ENCODE data around the gene SEPTIN2. TPM values are rescaled to one million over a fixed set of nuclear protein-coding genes. Genes with fewer than 3 reads are reported as not detected.

Gene SEPTIN2
- polyA plus RNA-seq, 1 donor (not counting 4 experiments of a cell fraction or from before 2014, with no cell fraction given), result 644 TPM

GRCh38 chr2:241285596-241285995, 30.1 kb upstream of the SEPTIN2 start:
- FAIRE-seq, result no peak
- no peaks in the 10 kb centered on the region for H3K9me3 ChIP-seq (ENCODE audit: control insufficient read depth, low read depth, low read length)
- no peak overlapping the region for H2AFZ ChIP-seq (ENCODE audit: control insufficient read depth, low read length)
- H3K9ac ChIP-seq (ENCODE audit: control insufficient read depth, extremely low read depth, insufficient read depth, low read length), result no peak overlapping the region
- no peaks in the 10 kb centered on the region for H3K27me3 ChIP-seq (ENCODE audit: control insufficient read depth, extremely low read depth, insufficient read depth, low read length)
- no peak overlapping the region for H3K4me3 ChIP-seq (ENCODE audit: control insufficient read depth in 2 of 3, extremely low read depth in 1 of 3, insufficient read depth in 2 of 3, low read depth in 1 of 3, low read length in 3 of 3)
- H4K20me1 ChIP-seq (ENCODE audit: control insufficient read depth, extremely low read depth, insufficient read depth, low read length), result no peaks in the 10 kb centered on the region
- H3K79me2 ChIP-seq (ENCODE audit: control insufficient read depth, insufficient read depth, low read length), result peaks cover 88% of the 10 kb centered on the region
- H3K9me1 ChIP-seq (ENCODE audit: control insufficient read depth, extremely low read depth, insufficient read depth, low read length), result no peaks in the 10 kb centered on the region
- dilution Hi-C loops (cut with MboI; ENCODE audit: extremely low pct_ligation_motif_present, low sequenced_read_pairs), result no loop called here
- no peak for TF ChIP-seq EZH2 (IDR thresholded peaks at IDR 0.05; ENCODE audit: low read length)
- no peak for TF ChIP-seq CTCF (optimal IDR thresholded peaks at IDR 0.05 in 1 of 3, IDR thresholded peaks at IDR 0.05 in 1 of 3, conservative IDR thresholded peaks at IDR 0.05 in 1 of 3; ENCODE audit: extremely low read depth in 1 of 3, insufficient read depth in 2 of 3, low read length in 3 of 3)
- peaks cover 26% of the 10 kb centered on the region for H3K4me1 ChIP-seq (ENCODE audit: control insufficient read depth, extremely low read depth, insufficient read depth, low read length)
- no peak for DNase-seq (ENCODE audit: low read depth, low spot score)
- peaks cover 3 to 14% of the 10 kb centered on the region in 2 experiments for H3K36me3 ChIP-seq (ENCODE audit: control insufficient read depth in 2 of 2, extremely low read depth in 1 of 2, insufficient read depth in 2 of 2, low read length in 2 of 2)
- H3K27ac ChIP-seq (ENCODE audit: control insufficient read depth, insufficient read depth, low read length), result no peak overlapping the region
- H3K4me2 ChIP-seq (ENCODE audit: control insufficient read depth, extremely low read depth, insufficient read depth, low read depth, low read length), result no peak overlapping the region

DNA sequence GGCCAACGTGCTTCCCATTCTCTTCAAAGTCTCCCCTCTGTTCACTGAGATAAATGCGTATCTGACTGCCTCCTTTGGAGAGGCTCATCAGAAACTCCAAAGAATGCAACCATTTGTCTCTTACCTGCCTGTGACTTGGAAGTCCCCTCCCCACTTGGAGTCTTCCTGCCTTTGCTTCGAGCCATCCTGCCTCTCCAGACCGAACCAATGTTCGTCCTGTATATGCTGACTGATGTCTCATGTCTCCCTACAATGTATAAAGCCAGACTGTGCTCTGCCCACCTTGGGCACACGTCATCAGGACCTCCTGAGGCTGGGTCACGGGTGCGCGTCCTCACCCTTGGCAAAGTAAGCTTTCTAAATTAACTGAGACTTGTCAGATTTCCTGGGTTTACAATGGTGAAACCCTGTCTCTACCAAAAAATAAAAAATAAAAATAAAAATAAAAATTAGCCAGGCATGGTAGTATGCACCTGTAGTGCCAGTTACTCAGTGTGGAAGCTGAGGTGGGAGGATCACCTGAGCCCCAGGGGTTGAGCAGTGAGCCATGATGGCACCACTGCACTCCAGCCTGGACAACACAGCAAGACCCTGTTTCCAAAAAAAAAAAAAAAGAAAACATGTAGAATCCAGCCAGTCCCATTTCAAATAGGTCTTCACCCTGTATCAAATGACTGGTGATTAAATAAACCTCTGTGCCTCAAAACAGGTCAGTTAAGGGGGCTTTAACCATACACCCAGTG, 29.2 kb upstream of the SEPTIN2 start:
- H3K27me3 ChIP-seq (ENCODE audit: control insufficient read depth, extremely low read depth, insufficient read depth, low read length), result no peaks in the 10 kb centered on the region
- peaks cover 3 to 14% of the 10 kb centered on the region in 2 experiments for H3K36me3 ChIP-seq (ENCODE audit: control insufficient read depth in 2 of 2, extremely low read depth in 1 of 2, insufficient read depth in 2 of 2, low read length in 2 of 2)
- H3K27ac ChIP-seq (ENCODE audit: control insufficient read depth, insufficient read depth, low read length), result no peak overlapping the region
- no peaks in the 10 kb centered on the region for H3K9me1 ChIP-seq (ENCODE audit: control insufficient read depth, extremely low read depth, insufficient read depth, low read length)
- H3K4me3 ChIP-seq (ENCODE audit: control insufficient read depth in 2 of 3, extremely low read depth in 1 of 3, insufficient read depth in 2 of 3, low read depth in 1 of 3, low read length in 3 of 3), result no peak overlapping the region
- H3K9ac ChIP-seq (ENCODE audit: control insufficient read depth, extremely low read depth, insufficient read depth, low read length), result no peak overlapping the region
- peaks cover 3% of the 10 kb centered on the region for H4K20me1 ChIP-seq (ENCODE audit: control insufficient read depth, extremely low read depth, insufficient read depth, low read length)
- dilution Hi-C loops (cut with MboI; ENCODE audit: extremely low pct_ligation_motif_present, low sequenced_read_pairs), result no loop called here
- no peak for TF ChIP-seq EZH2 (IDR thresholded peaks at IDR 0.05; ENCODE audit: low read length)
- TF ChIP-seq CTCF (optimal IDR thresholded peaks at IDR 0.05 in 1 of 3, IDR thresholded peaks at IDR 0.05 in 1 of 3, conservative IDR thresholded peaks at IDR 0.05 in 1 of 3; ENCODE audit: extremely low read depth in 1 of 3, insufficient read depth in 2 of 3, low read length in 3 of 3), result no peak
- FAIRE-seq (no peak), DNase-seq (ENCODE audit: low read depth, low spot score) (no peak)
- no peak overlapping the region for H3K4me2 ChIP-seq (ENCODE audit: control insufficient read depth, extremely low read depth, insufficient read depth, low read depth, low read length)
- H2AFZ ChIP-seq (ENCODE audit: control insufficient read depth, low read length), result no peak overlapping the region
- H3K9me3 ChIP-seq (ENCODE audit: control insufficient read depth, low read depth, low read length), result no peaks in the 10 kb centered on the region
- H3K4me1 ChIP-seq (ENCODE audit: control insufficient read depth, extremely low read depth, insufficient read depth, low read length), result peaks cover 26% of the 10 kb centered on the region
- peaks cover 88% of the 10 kb centered on the region for H3K79me2 ChIP-seq (ENCODE audit: control insufficient read depth, insufficient read depth, low read length)
